BE2C (cell line): Measurements from ENCODE around the gene RBMX2.

Experiments
- DNase-seq: peaks from one replicate; pipeline ENCODE4 v3.0.0-alpha.2; 2020
- H3K27me3 ChIP-seq: fragments of 250-450 bp; sonication (Bioruptor Pico); 2 replicates; pipeline ENCODE4 v1.5.1; 2020; ENCODE audit warnings: mild to moderate bottlenecking
- H3K36me3 ChIP-seq: fragments of 250-450 bp; sonication (Bioruptor Pico); 2 replicates; pipeline ENCODE4 v1.5.1; 2020; ENCODE audit warnings: mild to moderate bottlenecking
- H3K4me1 ChIP-seq: fragments of 250-450 bp; sonication (Bioruptor Pico); 2 replicates; pipeline ENCODE4 v1.5.1; 2020
- H3K4me3 ChIP-seq: 2 replicates; pipeline ENCODE4 v1.5.1; 2011; ENCODE audit warnings: low read depth, low read length
- H3K9me3 ChIP-seq: fragments of 250-450 bp; sonication (Bioruptor Pico); 2 replicates; pipeline ENCODE4 v1.5.1; 2020
- CTCF ChIP-seq: IDR thresholded peaks from 2 replicates; pipeline ENCODE4 v1.5.1; 2012; ENCODE audit warnings: mild to moderate bottlenecking, low read depth, low read length

Gene RBMX2

GRCh38 chrX:130443875-130444274 lies 42.1 kb downstream of the RBMX2 start:
- Histone ChIP-seq H3K4me3 (no peak overlapping the region), H3K27me3 (no peaks in the 10 kb centered on the region), H3K36me3 (no peaks in the 10 kb centered on the region), H3K4me1 (no peaks in the 10 kb centered on the region), H3K9me3 (no peaks in the 10 kb centered on the region)
- DNase-seq: no peak
- TF ChIP-seq CTCF: no peak

DNA sequence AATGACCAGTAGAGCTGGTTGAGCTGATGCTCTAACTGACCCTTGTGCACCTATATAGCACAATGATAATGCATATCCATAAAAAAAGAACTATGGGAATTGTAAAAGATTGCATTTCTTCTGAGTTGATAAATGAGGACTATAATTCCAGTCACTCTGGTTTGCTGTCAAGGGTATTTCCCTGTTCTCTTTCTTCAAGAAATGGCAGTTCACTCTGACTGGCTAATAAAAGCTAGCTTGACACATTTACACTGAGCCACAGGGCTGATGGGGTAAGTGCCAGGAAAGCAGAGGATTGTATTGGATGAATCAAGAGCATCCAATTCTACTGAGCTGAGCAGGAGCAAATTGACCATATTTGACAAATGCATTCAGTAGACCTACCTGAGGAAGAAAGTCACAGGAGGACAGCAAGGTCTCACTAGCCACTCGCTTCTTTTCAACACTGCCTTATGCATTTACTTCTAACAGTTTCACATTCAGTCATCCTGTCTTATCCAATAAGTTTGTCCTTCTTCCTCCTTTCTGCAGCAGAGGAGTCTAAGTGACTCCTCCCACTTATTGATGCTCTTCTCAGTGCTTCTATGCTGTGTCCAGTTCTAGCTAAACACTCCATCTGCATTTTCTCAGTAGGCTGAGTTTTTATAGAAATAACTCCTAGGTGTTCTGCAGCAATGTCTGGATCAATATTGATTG lies 43.0 kb downstream of the RBMX2 start:
- Histone ChIP-seq H3K9me3 (no peaks in the 10 kb centered on the region), H3K36me3 (no peaks in the 10 kb centered on the region), H3K27me3 (no peaks in the 10 kb centered on the region), H3K4me3 (no peak overlapping the region), H3K4me1 (no peaks in the 10 kb centered on the region)
- TF ChIP-seq CTCF: no peak
- DNase-seq: no peak

DNA sequence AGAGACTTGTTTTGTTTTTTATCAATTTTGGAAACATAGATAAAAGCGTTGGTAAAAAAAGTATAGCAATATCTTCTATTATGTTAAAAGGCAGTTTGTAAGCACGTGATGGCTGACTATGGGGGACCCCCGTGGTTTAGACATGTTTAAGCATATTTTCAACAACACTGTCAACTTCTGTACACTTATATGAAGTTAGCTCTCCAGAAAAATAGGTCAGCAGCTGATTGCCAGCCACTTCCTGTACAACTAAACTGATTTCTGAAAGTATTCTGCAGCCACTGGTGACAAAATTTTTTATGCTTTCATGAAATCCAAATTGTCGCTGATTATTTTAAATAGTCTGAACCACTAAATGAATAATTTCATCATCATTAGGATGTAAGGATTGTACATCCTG lies 45.2 kb downstream of the RBMX2 start:
- Histone ChIP-seq H3K27me3 (no peaks in the 10 kb centered on the region), H3K36me3 (no peaks in the 10 kb centered on the region), H3K4me1 (no peaks in the 10 kb centered on the region), H3K4me3 (no peak overlapping the region), H3K9me3 (no peaks in the 10 kb centered on the region)
- no peak for TF ChIP-seq CTCF
- no peak for DNase-seq
